Endothelial cell of umbilical vein (primary cell): ENCODE data around the gene CDC42SE1. TPM values are rescaled to one million over a fixed set of nuclear protein-coding genes. Genes with fewer than 3 reads are reported as not detected.
A peak's percentile ranks its signal among the peaks of the same experiment; 100 is the strongest.

Source experiments
- BruUV-seq: library from RNA; stranded (reverse); fragments of 400-500 nt; replicated peaks from 2 replicates; lab custom pipeline; 2021; lab: Mats Ljungman, UMichigan
- CTCF ChIA-PET: fragments of 300-600, 350-600 bp; sonication (Branson Sonifier 250); formaldehyde crosslinking; loops from one replicate; lab custom pipeline; 2021; ENCODE audit warnings: antibody characterized with exemption, inconsistent platforms; lab: Charles Lee
- POLR2A ChIA-PET: fragments of 300-600, 350-600 bp; sonication (Branson Sonifier 250); formaldehyde crosslinking; loops from one replicate; lab custom pipeline; 2021; ENCODE audit warnings: antibody characterized with exemption, inconsistent platforms; lab: Charles Lee
- DNase-seq: peaks from one replicate; pipeline ENCODE4 v3.0.0-alpha.2; 2011; ENCODE audit warnings: low read depth, low spot score
- FAIRE-seq: peaks from 2 replicates; lab custom pipeline; 2011; peaks lifted over from hg19 to GRCh38; lab: Jason Lieb, UNC
- H2AFZ ChIP-seq: 2 replicates; pipeline ENCODE4 v1.6.0; 2012; ENCODE audit warnings: low read depth, low read length, control low read depth, inconsistent platforms
- H3K27ac ChIP-seq: 2 replicates; pipeline ENCODE4 v1.5.1; 2011; ENCODE audit warnings: low read depth, mild to moderate bottlenecking, control low read depth, low read length, moderate library complexity; ENCODE audit not compliant: insufficient read depth
- H3K27me3 ChIP-seq, 2 experiments: 2 replicates each; pipeline versions ENCODE4 v1.6.0 to v1.6.1; 2011; ENCODE audit warnings: low read length in 2 of 2, mixed read lengths in 1 of 2; ENCODE audit not compliant: control insufficient read depth in 2 of 2, insufficient read depth in 2 of 2
- H3K36me3 ChIP-seq, 2 experiments: 2 replicates in 1 of 2; 3 replicates in 1 of 2; pipeline ENCODE4 v1.5.1; 2011; ENCODE audit warnings: low read length in 2 of 2, mild to moderate bottlenecking in 1 of 2, moderate library complexity in 1 of 2; ENCODE audit not compliant: control insufficient read depth in 2 of 2, insufficient read depth in 2 of 2; ENCODE audit errors: extremely low read depth in 1 of 2
- H3K4me1 ChIP-seq: 3 replicates; pipeline ENCODE4 v1.5.1; 2011; ENCODE audit warnings: mild to moderate bottlenecking, low read length; ENCODE audit not compliant: control insufficient read depth, insufficient read depth; ENCODE audit errors: extremely low read depth
- H3K4me2 ChIP-seq: 2 replicates; pipeline ENCODE4 v1.6.1; 2011; ENCODE audit warnings: low read length, control low read depth, mixed read lengths; ENCODE audit not compliant: insufficient read depth
- H3K4me3 ChIP-seq, 3 experiments: fragments of 200-600 bp in 1 of 3; sonication (generic), shearing (Covaris generic) in 1 of 3; replicated peaks in 1 of 3; 2 replicates each; pipeline ENCODE4 v1.5.1; 2011 to 2016; ENCODE audit warnings: control low read depth in 3 of 3, low read length in 3 of 3, mild to moderate bottlenecking in 2 of 3, inconsistent platforms in 1 of 3, low read depth in 1 of 3, moderate library complexity in 1 of 3; ENCODE audit not compliant: insufficient read depth in 1 of 3
- H3K79me2 ChIP-seq: 2 replicates; pipeline ENCODE4 v1.6.0; 2012; ENCODE audit warnings: low read length, inconsistent platforms; ENCODE audit not compliant: control insufficient read depth, insufficient read depth
- H3K9ac ChIP-seq: replicated peaks from 2 replicates; pipeline ENCODE3; 2011; ENCODE audit warnings: low read length, control low read depth; ENCODE audit not compliant: insufficient read depth; ENCODE audit errors: extremely low read depth
- H3K9me1 ChIP-seq: replicated peaks from 3 replicates; pipeline ENCODE4 v1.6.0; 2011; ENCODE audit warnings: mild to moderate bottlenecking, low read length; ENCODE audit not compliant: control insufficient read depth, insufficient read depth; ENCODE audit errors: extremely low read depth
- H3K9me3 ChIP-seq: replicated peaks from 2 replicates; pipeline ENCODE4 v1.5.1; 2012; ENCODE audit warnings: low read length, inconsistent platforms; ENCODE audit not compliant: control insufficient read depth, insufficient read depth
- H4K20me1 ChIP-seq: replicated peaks from 2 replicates; pipeline ENCODE3; 2011; ENCODE audit warnings: mild to moderate bottlenecking, low read length; ENCODE audit not compliant: control insufficient read depth, insufficient read depth; ENCODE audit errors: extremely low read depth
- CTCF ChIP-seq, 2 donors: IDR thresholded peaks; 1 replicate in 1 of 2; 2 replicates in 1 of 2; pipeline ENCODE4 v1.5.1; 2011; ENCODE audit warnings: low read length in 2 of 2, mild to moderate bottlenecking in 2 of 2, moderate library complexity in 2 of 2, control low read depth in 1 of 2, inconsistent platforms in 1 of 2, low read depth in 1 of 2; ENCODE audit not compliant: insufficient read depth in 1 of 2; ENCODE audit errors: extremely low read depth in 1 of 2
- EZH2 ChIP-seq: IDR thresholded peaks from 2 replicates; pipeline ENCODE4 v1.6.1; 2012; ENCODE audit warnings: borderline replicate concordance, low read depth, mild to moderate bottlenecking, moderate library complexity, low read length, inconsistent platforms; ENCODE audit not compliant: severe bottlenecking
- FOS ChIP-seq: IDR thresholded peaks from 2 replicates; pipeline ENCODE4 v1.6.1; 2011; ENCODE audit warnings: mild to moderate bottlenecking, low read length, moderate library complexity, borderline replicate concordance; ENCODE audit not compliant: insufficient read depth
- GATA2 ChIP-seq: IDR thresholded peaks from 2 replicates; pipeline ENCODE4 v1.7.0; 2011; ENCODE audit warnings: low read depth, mild to moderate bottlenecking, moderate library complexity, mixed read lengths, low read length; ENCODE audit not compliant: insufficient read length, insufficient read depth
- JUN ChIP-seq: IDR thresholded peaks from 2 replicates; pipeline ENCODE4 v1.6.1; 2011; ENCODE audit warnings: borderline replicate concordance, low read depth; ENCODE audit not compliant: insufficient read length, insufficient read depth
- MAX ChIP-seq: IDR thresholded peaks from 2 replicates; pipeline ENCODE4 v1.6.1; 2011; ENCODE audit not compliant: insufficient read depth, insufficient read length
- MYC ChIP-seq: IDR thresholded peaks from one replicate; pipeline ENCODE4 v1.6.1; 2011; ENCODE audit warnings: mild to moderate bottlenecking, low read depth, low read length
- POLR2A ChIP-seq: IDR thresholded peaks from 2 replicates; pipeline ENCODE4 v1.6.1; 2012; ENCODE audit warnings: low read depth, mild to moderate bottlenecking, control low read depth, low read length
- POLR2AphosphoS5 ChIP-seq: IDR thresholded peaks from 2 replicates; pipeline ENCODE4 v1.6.1; 2012; ENCODE audit warnings: low read depth, mild to moderate bottlenecking, control low read depth, low read length, moderate library complexity; ENCODE audit not compliant: insufficient read depth
- dilution Hi-C: fragments of 300-500 bp; cut with MboI; formaldehyde crosslinking; loops from one replicate; pipeline ENCODE4 v1.15.0; 2019; ENCODE audit warnings: low sequenced_read_pairs; ENCODE audit not compliant: extremely low pct_ligation_motif_present
- intact Hi-C: fragments of 100-400 bp; cut with micrococcal nuclease; formaldehyde crosslinking; loops from one replicate; pipeline ENCODE4 v1.10.0; 2022
- polyA plus RNA-seq, 4 experiments: library from polyadenylated mRNA; depleted of rRNA in 3 of 4; stranded (reverse) in 3 of 4; unstranded in 1 of 4; fragments of >200 nt; gene quantifications; 2 replicates each; pipeline versions ENCODE4 v1.2.1 to v1.2.3, GENCODE V29; 2011 to 2012; ENCODE audit warnings: missing spikeins in 1 of 4
- total RNA-seq: library from RNA; stranded (reverse); gene quantifications from 2 replicates; pipeline ENCODE4 v1.2.3, GENCODE V29; 2021

CDC42SE1 gene
- total and polyA plus RNA-seq, 2 donors (not counting 3 experiments of a cell fraction or from before 2014, with no cell fraction given): 59.6 to 85.9 TPM

- ChIA-PET POLR2A (no interaction called here), CTCF (interaction anchor here (0.7 to 3.0 kb wide), 16 partner anchors 9 to 53 kb away, joined by 3 to 29 read pairs (median 5); partner anchors contain the start of genes BNIPL, CDC42SE1, GABPB2 and MINDY1)
- H3K27ac ChIP-seq: no peak overlapping the region
- no peaks in the 10 kb centered on the region for H4K20me1 ChIP-seq
- intact Hi-C loops (loop anchor here (1.0 kb wide), 4 partner anchors 11 to 69 kb away; partner anchors contain the start of genes CDC42SE1 and PRUNE1), dilution Hi-C loops (no loop called here)
- DNase-seq: no peak
- peak; percentile 3 for TF ChIP-seq POLR2A
- no peak for TF ChIP-seq CTCF (IDR thresholded peaks at IDR 0.05; ENCODE audit: extremely low read depth in 1 of 2, insufficient read depth in 1 of 2, low read depth in 1 of 2, low read length in 2 of 2)
- H3K9me1 ChIP-seq: no peaks in the 10 kb centered on the region
- H3K79me2 ChIP-seq: no peaks in the 10 kb centered on the region
- H3K9me3 ChIP-seq: no peaks in the 10 kb centered on the region
- H3K9ac ChIP-seq: no peak overlapping the region
- H3K4me1 ChIP-seq: peaks cover 8% of the 10 kb centered on the region
- BruUV-seq: no TSS peak
- FAIRE-seq: no peak
- H2AFZ ChIP-seq: no peak overlapping the region
- H3K27me3 ChIP-seq: no peaks in the 10 kb centered on the region
- H3K36me3 ChIP-seq: peaks cover 10 to 16% of the 10 kb centered on the region in 2 experiments
- peak overlapping the region; percentile 74 for H3K4me2 ChIP-seq
- H3K4me3 ChIP-seq: peak overlapping the region in 2 of 3 experiments; percentile 73 to 76
Measured at GRCh38 chr1:151048645-151049032, 10.8 kb downstream of the CDC42SE1 start.

- TF ChIP-seq GATA2 (no peak), EZH2 (no peak), POLR2AphosphoS5 (peak; percentile 58), FOS (no peak), MYC (no peak), JUN (no peak), MAX (peak; percentile 29), CTCF (IDR thresholded peaks at IDR 0.05; ENCODE audit: extremely low read depth in 1 of 2, insufficient read depth in 1 of 2, low read depth in 1 of 2, low read length in 2 of 2) (peak; percentile 40 to 74), POLR2A (peak; percentile 65)
- Histone ChIP-seq H3K4me2 (peak overlapping the region; percentile 74), H3K4me3 (peak overlapping the region; percentile 66 to 76 (median 73)), H3K9me1 (no peaks in the 10 kb centered on the region), H3K4me1 (peaks cover 8% of the 10 kb centered on the region), H2AFZ (peak overlapping the region; percentile 90), H3K27me3 (no peaks in the 10 kb centered on the region), H3K36me3 (peaks cover 10 to 12% of the 10 kb centered on the region in 2 experiments), H3K79me2 (no peaks in the 10 kb centered on the region), H3K27ac (peak overlapping the region; percentile 26), H3K9ac (peak overlapping the region; percentile 59), H3K9me3 (no peaks in the 10 kb centered on the region), H4K20me1 (no peaks in the 10 kb centered on the region)
- intact Hi-C loops: loop anchor here (1.0 kb wide), 4 partner anchors 11 to 69 kb away; partner anchors contain the start of genes CDC42SE1 and PRUNE1
- FAIRE-seq: peak; percentile 80
- TSS peak; percentile 67 for BruUV-seq
- ChIA-PET CTCF (interaction anchor here (0.7 to 3.0 kb wide), 20 partner anchors 8 to 108 kb away, joined by 3 to 29 read pairs (median 4); partner anchors contain the start of genes BNIPL, CDC42SE1, CERS2 and GABPB2), POLR2A (interaction anchor here (1.3 kb wide), 1 partner anchor 10 kb away, joined by 3 read pairs; no protein-coding TSS in a partner anchor)
- dilution Hi-C loops: no loop called here
- DNase-seq: peak; percentile 84
Measured at GRCh38 chr1:151047925-151048644, 11.3 kb downstream of the CDC42SE1 start.
